Measurements from ENCODE around the gene CDCA3. TPM values are rescaled to one million over a fixed set of nuclear protein-coding genes. Genes with fewer than 3 reads are reported as not detected.

The CDCA3 gene
- total and polyA plus RNA-seq, 2 of the 13 experiments (the other 11 are each of a cell fraction or from before 2014, with no cell fraction given) = 32.7 to 56.5 TPM

GRCh38 chr12:6854036-6854435 is 3.0 kb upstream of the CDCA3 start (continued):
- TF ChIP-seq UBTF (CRISPR knock-in tag; IDR thresholded peaks at IDR 0.05) (0 out of 2 replicates have a peak, but pooled peaks have one; percentile 25), ZNF891 (CRISPR knock-in tag; IDR thresholded peaks at IDR 0.05) (no peak), SMAD9 (CRISPR knock-in tag; IDR thresholded peaks at IDR 0.05) (no peak)

- Histone ChIP-seq H3K27ac (ENCODE audit: extremely low read length, insufficient read depth, low read length) (peak overlapping the region; percentile 61), H3K4me2 (ENCODE audit: low read depth, low read length) (peak overlapping the region; percentile 88), H3K4me1 (ENCODE audit: insufficient read depth, low read length) (peaks cover 33% of the 10 kb centered on the region), H3K9ac (ENCODE audit: insufficient read depth, low read depth, low read length) (peak overlapping the region; percentile 66; the same call in 1 of the 2 replicates), H3K9me3 (ENCODE audit: low read length) (no peaks in the 10 kb centered on the region), H3K27me3 (ENCODE audit: control insufficient read depth in 1 of 2, insufficient read depth in 2 of 2, low read length in 2 of 2) (no peaks in the 10 kb centered on the region), H2AFZ (ENCODE audit: low read length) (no peak overlapping the region), H3K4me3 (replicated peaks in 1 of 3; ENCODE audit: insufficient read depth in 1 of 3, low read depth in 2 of 3, low read length in 3 of 3) (peak overlapping the region in 2 of 3 experiments; percentile 85 to 95; a peak in 3 of 6 replicates), H3K79me2 (ENCODE audit: insufficient read depth, low read length) (peaks cover 37% of the 10 kb centered on the region), H3K36me3 (replicated peaks in 1 of 2; ENCODE audit: control insufficient read depth in 1 of 2, insufficient read depth in 2 of 2, low read length in 2 of 2) (peaks cover 14 to 51% of the 10 kb centered on the region in 2 experiments), H4K20me1 (ENCODE audit: insufficient read depth, low read length) (no peaks in the 10 kb centered on the region; the same call in 1 of the 2 replicates)
- ChIA-PET CTCF (ENCODE audit: low intra/inter-chr PET ratio, low total read pairs) (no interaction called here), POLR2A (interaction anchor here (1.2 to 5.2 kb wide), 11 partner anchors 13 to 245 kb away, joined by 4 to 132 read pairs (median 15); partner anchors contain the start of genes C12orf57, COPS7A, MLF2 and P3H3)
- in situ Hi-C loops (cut with HindIII; ENCODE audit: extremely low pct_ligation_motif_present, low pct_unique_long_range_greater_than_20kb) (no loop called here), intact Hi-C loops (cut with micrococcal nuclease; ENCODE audit: unreplicated experiment) (loop anchor here (2.0 kb wide), 1 partner anchor 15 kb away; no protein-coding TSS in a partner anchor)
- no TSS peak for BruUV-seq (replicated peaks)
- ATAC-seq (no peak), FAIRE-seq (no peak), DNase-seq (ENCODE audit: low spot score) (no peak)
- WGBS (ENCODE audit: low lambda C conversion rate) = 21% methylated on average over 1 of the region's 1 CpG
- no peak for TF ChIP-seq GLMP (CRISPR knock-in tag; IDR thresholded peaks at IDR 0.05; ENCODE audit: borderline replicate concordance)
- TF ChIP-seq ATM (IDR thresholded peaks at IDR 0.05; ENCODE audit: borderline replicate concordance) = no peak
- TF ChIP-seq THYN1 (CRISPR knock-in tag; IDR thresholded peaks at IDR 0.05; ENCODE audit: borderline replicate concordance, low read depth) = peak; percentile 66; the same call in 1 of the 2 replicates
- no peak for TF ChIP-seq STAG1 (CRISPR knock-in tag; IDR thresholded peaks at IDR 0.05)
- no peak for TF ChIP-seq HNF4G (IDR thresholded peaks at IDR 0.05; ENCODE audit: borderline replicate concordance, low read depth, low read length)
- no peak for TF ChIP-seq HNF4G (CRISPR knock-in tag; IDR thresholded peaks at IDR 0.05; ENCODE audit: borderline replicate concordance, low read depth)
Observed at GRCh38 chr12:6853626-6854025, 2.5 kb upstream of the CDCA3 start.

Measured in HepG2 (cell line).